Sciatic nerve (tissue), 2 donors: ENCODE data around the gene TNKS2. TPM values are rescaled to one million over a fixed set of nuclear protein-coding genes. Genes with fewer than 3 reads are reported as not detected.
"Not testable (repeated sequence)": the region's sequence is repeated elsewhere in the genome, so short reads cannot be mapped to it uniquely, and the experiment has no call there.

ENCODE experiments used
- ATAC-seq: fragments of 200-7000 bp; cut with Tn5 transposase; one replicate; pipeline ENCODE4 v1.9.1; 2020; ENCODE audit warnings: mild to moderate bottlenecking, moderate library complexity
- DNase-seq: peaks from one replicate; pipeline ENCODE4 v3.0.0-alpha.2; 2020; ENCODE audit warnings: low spot score
- intact Hi-C: fragments of 100-400 bp; cut with DNase I; formaldehyde crosslinking; loops from one replicate; pipeline ENCODE4 v1.14.2; 2022
- total RNA-seq: library from RNA; stranded (reverse); fragmentation: NEBNext Ultra II Directional; extraction: Animal tissue kit (Norgen Biotek cat#: 25700); gene quantifications from one replicate; pipeline ENCODE4 v1.2.1, GENCODE V29; 2021
- donor health status: DM: no; HTN: no; CAD: no.
- donor health status: DM: no; HTN: no; CAD: no.

TNKS2 gene
- total RNA-seq, 1 donor from 2014 or later = 51.7 TPM

GRCh38 chr10:91856637-91857036 lies 58.4 kb downstream of the TNKS2 start:
- DNase-seq (no peak), ATAC-seq (no peak)
- intact Hi-C loops = no loop called here

- DNase-seq = no peak
- intact Hi-C loops = no loop called here
- no peak for ATAC-seq
Observed at GRCh38 chr10:91860885-91861284, 62.7 kb downstream of the TNKS2 start.

- intact Hi-C loops = no loop called here
- no peak for ATAC-seq
- DNase-seq = no peak
Observed at GRCh38 chr10:91864099-91864498, 65.9 kb downstream of the TNKS2 start.

GRCh38 chr10:91864744-91865143 lies 66.5 kb downstream of the TNKS2 start:
- ATAC-seq = no peak
- DNase-seq = no peak
- intact Hi-C loops = no loop called here

GRCh38 chr10:91865562-91866081 lies 67.4 kb downstream of the TNKS2 start:
- no peak for DNase-seq
- no peak for ATAC-seq
- intact Hi-C loops = no loop called here

- no peak for DNase-seq
- intact Hi-C loops = no loop called here
- no peak for ATAC-seq
Observed at GRCh38 chr10:91875156-91875555, 76.9 kb downstream of the TNKS2 start.

- no peak for ATAC-seq
- intact Hi-C loops = no loop called here
- no peak for DNase-seq
Observed at GRCh38 chr10:91875779-91876178, 77.6 kb downstream of the TNKS2 start.

- no peak for ATAC-seq
- no peak for DNase-seq
- intact Hi-C loops = no loop called here
Observed at GRCh38 chr10:91879515-91880170, 81.4 kb downstream of the TNKS2 start.

GRCh38 chr10:91880310-91880709 lies 82.1 kb downstream of the TNKS2 start:
- intact Hi-C loops = no loop called here
- ATAC-seq = peak; percentile 43
- no peak for DNase-seq

GRCh38 chr10:91883549-91884444 lies 85.6 kb downstream of the TNKS2 start:
- ATAC-seq (peak; percentile 88), DNase-seq (no peak)
- intact Hi-C loops = no loop called here

GRCh38 chr10:91884536-91884935 lies 86.3 kb downstream of the TNKS2 start:
- DNase-seq = no peak
- ATAC-seq = no peak
- intact Hi-C loops = no loop called here

GRCh38 chr10:91885362-91886079 lies 87.3 kb downstream of the TNKS2 start:
- ATAC-seq (no peak), DNase-seq (no peak)
- intact Hi-C loops = no loop called here

- no peak for DNase-seq
- intact Hi-C loops = no loop called here
- no peak for ATAC-seq
Observed at GRCh38 chr10:91886954-91887271, 88.7 kb downstream of the TNKS2 start.

- intact Hi-C loops = no loop called here
- DNase-seq = peak; percentile 69
- ATAC-seq = peak; percentile 82
Observed at GRCh38 chr10:91887272-91888076, 89.2 kb downstream of the TNKS2 start.

GRCh38 chr10:91891125-91892001 lies 93.1 kb downstream of the TNKS2 start:
- ATAC-seq (peak; percentile 26), DNase-seq (no peak)
- intact Hi-C loops = no loop called here

GRCh38 chr10:91893051-91893450 lies 94.8 kb downstream of the TNKS2 start:
- DNase-seq (no peak), ATAC-seq (no peak)
- intact Hi-C loops = no loop called here

- intact Hi-C loops, DNase-seq, ATAC-seq: not testable (repeated sequence)
Observed at GRCh38 chr10:91894261-91894685, 96.0 kb downstream of the TNKS2 start.

GRCh38 chr10:91896212-91896756 lies 98.1 kb downstream of the TNKS2 start:
- no peak for DNase-seq
- intact Hi-C loops = no loop called here
- no peak for ATAC-seq
